Spleen (tissue), 11 donors: ENCODE results near the gene SPEM1. TPM values are rescaled to one million over a fixed set of nuclear protein-coding genes. Genes with fewer than 3 reads are reported as not detected.

Experiments used
- DNase-seq: peaks from one replicate; pipeline ENCODE4 v3.0.0-alpha.2; 2020
- H3K27ac ChIP-seq, 8 donors: fragments of 200-600 bp; sonication (generic) in 7 of 8; 1 replicate in 4 of 8; 2 replicates in 4 of 8; pipeline versions ENCODE4 v1.5.0 to v1.8.0; 2016 to 2021; ENCODE audit warnings: inconsistent platforms in 4 of 8, mild to moderate bottlenecking in 4 of 8, moderate library complexity in 1 of 8
- H3K27me3 ChIP-seq, 7 donors: fragments of 200-600 bp; sonication (generic) in 6 of 7; replicated peaks in 1 of 7; 1 replicate in 4 of 7; 2 replicates in 3 of 7; pipeline versions ENCODE4 v1.5.0 to v1.8.0; 2016 to 2021; ENCODE audit warnings: inconsistent platforms in 3 of 7, mild to moderate bottlenecking in 1 of 7
- H3K36me3 ChIP-seq, 6 donors: fragments of 200-600 bp; sonication (generic) in 5 of 6; 1 replicate in 4 of 6; 2 replicates in 2 of 6; pipeline versions ENCODE4 v1.5.0 to v1.8.0; 2016 to 2021; ENCODE audit warnings: inconsistent platforms in 2 of 6
- H3K4me1 ChIP-seq, 6 donors: fragments of 200-600 bp; sonication (generic) in 5 of 6; 1 replicate in 3 of 6; 2 replicates in 3 of 6; pipeline versions ENCODE4 v1.5.0 to v1.8.0; 2016 to 2021; ENCODE audit warnings: inconsistent platforms in 3 of 6
- H3K4me3 ChIP-seq, 8 donors: fragments of 200-600 bp; sonication (generic) in 7 of 8; 1 replicate in 4 of 8; 2 replicates in 4 of 8; pipeline versions ENCODE4 v1.5.0 to v1.8.0; 2016 to 2021; ENCODE audit warnings: inconsistent platforms in 4 of 8, mild to moderate bottlenecking in 4 of 8, moderate library complexity in 2 of 8
- H3K9me3 ChIP-seq, 8 donors: fragments of 200-600 bp; sonication (generic) in 7 of 8; 1 replicate in 4 of 8; 2 replicates in 4 of 8; pipeline versions ENCODE4 v1.5.0 to v1.8.0; 2016 to 2021; ENCODE audit warnings: inconsistent platforms in 4 of 8
- POLR2A ChIP-seq, 3 donors: fragments of 450-650 bp; IDR thresholded peaks; one replicate each; pipeline ENCODE4 v1.5.1; 2017; ENCODE audit warnings: antibody characterized with exemption in 3 of 3, mild to moderate bottlenecking in 1 of 3
- POLR2AphosphoS5 ChIP-seq, 3 donors: sonication (generic); formaldehyde crosslinking; IDR thresholded peaks; one replicate each; pipeline ENCODE4 v1.5.1; 2017; ENCODE audit warnings: antibody characterized with exemption in 3 of 3
- WGBS, 5 donors: extraction: QIAGEN DNeasy Blood & Tissue Kit in 3 of 5; methylation state at CpG; one replicate each; pipeline versions ENCODE4 v1.1.5 to v1.1.7; 2013 to 2018; 5-methylcytosine and 5-hydroxymethylcytosine counted together
- intact Hi-C: fragments of 100-400 bp; cut with DNase I; formaldehyde crosslinking; loops from one replicate; pipeline ENCODE4 v1.15.0; 2023; ENCODE audit warnings: low total_unique reads
- polyA plus RNA-seq, 3 donors: library from polyadenylated mRNA; stranded (reverse); fragments of 200-250 nt; gene quantifications; one replicate each; pipeline ENCODE4 v1.2.1, GENCODE V29; 2013
- total RNA-seq, 7 donors: library from RNA; depleted of rRNA in 3 of 7; stranded (reverse); fragments of >200 nt in 3 of 7; fragmentation: NEBNext Ultra II Directional in 4 of 7; extraction: Animal tissue kit (Norgen Biotek cat#: 25700) in 4 of 7; gene quantifications; one replicate each; pipeline versions ENCODE4 v1.1.0 to v1.2.1, GENCODE V29; 2016 to 2021
- TF ChIP-seq, protein P1 (sequence below), 11 experiments: fragments of 200-600 bp in 7 of 11; fragments of 450-650 bp in 4 of 11; sonication (generic) in 4 of 11; IDR thresholded peaks in 8 of 11; conservative IDR thresholded peaks in 3 of 11; 1 replicate in 7 of 11; 2 replicates in 4 of 11; pipeline versions ENCODE4 v1.4.0 to v1.8.0; 2016 to 2021; ENCODE audit warnings: antibody characterized with exemption in 11 of 11, inconsistent platforms in 4 of 11, mild to moderate bottlenecking in 1 of 11
- donor health status: healthy with polysubstance abuse.
- donor health status: DM: no; HTN: no; CAD: no; lungs with moderate emphysema.
- donor health status: DM: no; HTN: no; CAD: no.
- donor health status: Bipolar disorder and iron deficiency.
- donor health status: healthy.
- donor health status: DM: no; HTN: no; CAD: no.
- donor health status: DM: yes; HTN: yes; CAD: no.

Gene SPEM1
- total and polyA plus RNA-seq, 10 donors, result not detected

DNA sequence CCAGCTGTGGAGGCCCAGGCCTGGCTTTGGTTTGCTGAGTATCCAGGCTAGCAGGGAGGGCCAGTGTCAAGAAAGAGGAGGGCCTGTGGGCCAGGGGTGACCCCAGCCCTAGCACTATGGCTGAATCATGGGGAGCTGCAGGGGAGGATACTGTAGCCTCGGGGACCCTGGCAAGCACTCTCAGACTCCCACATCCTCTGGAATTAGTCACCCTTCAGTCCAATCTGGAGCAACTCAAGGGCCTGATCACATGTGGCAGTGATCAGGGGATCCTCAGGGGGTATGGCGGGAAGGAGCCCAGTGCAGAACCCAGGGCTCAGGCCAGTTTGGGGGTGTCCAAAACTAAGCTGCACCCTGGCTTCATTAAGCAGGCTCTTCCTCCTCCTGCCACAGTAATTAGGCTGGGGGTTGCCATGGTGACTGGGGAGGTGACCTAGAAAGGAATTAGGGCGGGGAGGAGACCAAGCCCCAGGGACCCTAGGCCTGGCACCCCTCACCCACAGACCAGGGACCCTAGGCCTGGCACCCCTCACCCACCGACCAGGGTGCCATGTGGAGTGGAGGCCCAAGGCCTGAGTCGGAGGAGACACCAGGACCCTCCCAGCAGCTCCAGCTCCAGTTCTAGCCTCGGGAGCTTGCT is 6.7 kb upstream of the SPEM1 start:
- H3K36me3 ChIP-seq, result peaks cover 0 to 7% (median 0%) of the 10 kb centered on the region in 6 donors
- intact Hi-C loops, result no loop called here
- no peaks in the 10 kb centered on the region for H3K9me3 ChIP-seq
- peaks cover 0 to under 1% (median 0%) of the 10 kb centered on the region in 6 donors for H3K4me1 ChIP-seq
- WGBS, 5 donors, result 56 to 81% (median 75%) methylated on average over 3 to 6 of the region's 6 CpGs
- DNase-seq, result no peak
- peak overlapping the region in 5 of 8 donors; percentile 5 to 33 (median 23) for H3K27ac ChIP-seq
- peaks cover 0 to 6% (median 0%) of the 10 kb centered on the region in 7 donors for H3K27me3 ChIP-seq
- H3K4me3 ChIP-seq, result no peak overlapping the region
- TF ChIP-seq, protein P1, sequence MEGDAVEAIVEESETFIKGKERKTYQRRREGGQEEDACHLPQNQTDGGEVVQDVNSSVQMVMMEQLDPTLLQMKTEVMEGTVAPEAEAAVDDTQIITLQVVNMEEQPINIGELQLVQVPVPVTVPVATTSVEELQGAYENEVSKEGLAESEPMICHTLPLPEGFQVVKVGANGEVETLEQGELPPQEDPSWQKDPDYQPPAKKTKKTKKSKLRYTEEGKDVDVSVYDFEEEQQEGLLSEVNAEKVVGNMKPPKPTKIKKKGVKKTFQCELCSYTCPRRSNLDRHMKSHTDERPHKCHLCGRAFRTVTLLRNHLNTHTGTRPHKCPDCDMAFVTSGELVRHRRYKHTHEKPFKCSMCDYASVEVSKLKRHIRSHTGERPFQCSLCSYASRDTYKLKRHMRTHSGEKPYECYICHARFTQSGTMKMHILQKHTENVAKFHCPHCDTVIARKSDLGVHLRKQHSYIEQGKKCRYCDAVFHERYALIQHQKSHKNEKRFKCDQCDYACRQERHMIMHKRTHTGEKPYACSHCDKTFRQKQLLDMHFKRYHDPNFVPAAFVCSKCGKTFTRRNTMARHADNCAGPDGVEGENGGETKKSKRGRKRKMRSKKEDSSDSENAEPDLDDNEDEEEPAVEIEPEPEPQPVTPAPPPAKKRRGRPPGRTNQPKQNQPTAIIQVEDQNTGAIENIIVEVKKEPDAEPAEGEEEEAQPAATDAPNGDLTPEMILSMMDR (IDR thresholded peaks at IDR 0.05 in 8 of 11, conservative IDR thresholded peaks at IDR 0.05 in 3 of 11), result no peak
- no peak for TF ChIP-seq POLR2A (IDR thresholded peaks at IDR 0.05)
- no peak for TF ChIP-seq POLR2AphosphoS5 (IDR thresholded peaks at IDR 0.05)

DNA sequence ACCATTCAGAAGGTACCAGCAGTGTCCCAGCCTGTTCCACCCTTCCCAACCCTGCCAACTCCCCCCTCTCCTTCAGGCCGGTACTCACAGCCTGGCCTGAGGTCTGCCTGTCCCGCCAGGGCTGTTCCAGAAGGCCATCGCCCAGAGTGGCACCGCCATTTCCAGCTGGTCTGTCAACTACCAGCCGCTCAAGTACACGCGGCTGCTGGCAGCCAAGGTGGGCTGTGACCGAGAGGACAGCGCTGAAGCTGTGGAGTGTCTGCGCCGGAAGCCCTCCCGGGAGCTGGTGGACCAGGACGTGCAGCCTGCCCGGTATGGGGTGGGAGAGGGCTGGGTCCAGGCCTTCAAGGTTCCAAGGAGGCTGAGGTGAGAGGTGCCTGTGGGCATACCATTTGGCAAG is 5.3 kb upstream of the SPEM1 start:
- TF ChIP-seq, protein P1 (IDR thresholded peaks at IDR 0.05 in 8 of 11, conservative IDR thresholded peaks at IDR 0.05 in 3 of 11), result no peak
- TF ChIP-seq POLR2AphosphoS5 (IDR thresholded peaks at IDR 0.05) (no peak), POLR2A (IDR thresholded peaks at IDR 0.05) (no peak)
- intact Hi-C loops, result no loop called here
- H3K27me3 ChIP-seq, result no peaks in the 10 kb centered on the region
- DNase-seq, result no peak
- no peak overlapping the region for H3K4me3 ChIP-seq
- H3K36me3 ChIP-seq, result peaks cover 0 to 7% (median 0%) of the 10 kb centered on the region in 6 donors
- no peak overlapping the region for H3K27ac ChIP-seq
- WGBS, 5 donors, result 85 to 97% (median 87%) methylated on average over 7 to 14 of the region's 14 CpGs
- H3K4me1 ChIP-seq, result no peaks in the 10 kb centered on the region
- no peaks in the 10 kb centered on the region for H3K9me3 ChIP-seq

DNA sequence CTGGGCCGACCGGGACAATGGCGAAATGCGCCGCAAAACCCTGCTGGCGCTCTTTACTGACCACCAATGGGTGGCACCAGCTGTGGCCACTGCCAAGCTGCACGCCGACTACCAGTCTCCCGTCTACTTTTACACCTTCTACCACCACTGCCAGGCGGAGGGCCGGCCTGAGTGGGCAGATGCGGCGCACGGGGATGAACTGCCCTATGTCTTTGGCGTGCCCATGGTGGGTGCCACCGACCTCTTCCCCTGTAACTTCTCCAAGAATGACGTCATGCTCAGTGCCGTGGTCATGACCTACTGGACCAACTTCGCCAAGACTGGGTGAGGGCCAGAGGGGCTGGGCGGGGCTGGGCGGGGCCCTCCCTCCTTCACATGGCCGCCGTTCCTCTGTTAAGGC is 4.3 kb upstream of the SPEM1 start:
- TF ChIP-seq, protein P1 (IDR thresholded peaks at IDR 0.05 in 8 of 11, conservative IDR thresholded peaks at IDR 0.05 in 3 of 11), result no peak
- TF ChIP-seq POLR2A (IDR thresholded peaks at IDR 0.05) (no peak), POLR2AphosphoS5 (IDR thresholded peaks at IDR 0.05) (no peak)
- WGBS, 5 donors, result 85 to 96% (median 90%) methylated on average over 18 to 23 of the region's 23 CpGs
- Histone ChIP-seq H3K4me3 (no peak overlapping the region), H3K27me3 (no peaks in the 10 kb centered on the region), H3K27ac (no peak overlapping the region), H3K36me3 (peaks cover 0 to 7% (median 0%) of the 10 kb centered on the region in 6 donors), H3K9me3 (no peaks in the 10 kb centered on the region), H3K4me1 (no peaks in the 10 kb centered on the region)
- DNase-seq, result no peak
- intact Hi-C loops, result no loop called here

DNA sequence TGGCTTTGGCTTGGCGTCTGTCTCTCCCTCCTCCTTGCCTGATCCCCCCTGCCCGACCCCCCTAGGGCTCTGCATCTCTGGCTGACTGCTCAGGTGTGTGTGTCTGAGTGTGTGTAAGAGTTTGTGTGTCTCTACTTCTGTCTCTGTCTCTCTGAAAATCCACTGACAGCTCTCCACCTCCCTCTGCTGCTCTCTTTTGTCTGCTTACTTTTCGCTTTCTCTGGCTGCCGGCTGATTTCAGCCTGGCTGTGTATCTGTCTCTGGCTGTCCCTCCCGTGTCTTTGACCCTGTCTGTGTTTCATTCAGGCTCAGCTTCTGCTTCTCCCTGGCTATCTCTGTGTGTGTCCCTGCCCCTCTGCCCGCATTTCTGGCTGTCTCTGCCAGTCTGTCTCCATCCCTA is 3.8 kb upstream of the SPEM1 start:
- TF ChIP-seq POLR2AphosphoS5 (IDR thresholded peaks at IDR 0.05) (no peak), POLR2A (IDR thresholded peaks at IDR 0.05) (no peak)
- TF ChIP-seq, protein P1 (IDR thresholded peaks at IDR 0.05 in 8 of 11, conservative IDR thresholded peaks at IDR 0.05 in 3 of 11), result no peak
- WGBS, 5 donors, result 77 to 88% (median 79%) methylated on average over 6 of the region's 6 CpGs
- Histone ChIP-seq H3K4me3 (no peak overlapping the region), H3K4me1 (no peaks in the 10 kb centered on the region), H3K36me3 (peaks cover 0 to 7% (median 0%) of the 10 kb centered on the region in 6 donors), H3K27me3 (no peaks in the 10 kb centered on the region), H3K9me3 (no peaks in the 10 kb centered on the region), H3K27ac (no peak overlapping the region)
- no peak for DNase-seq
- intact Hi-C loops, result no loop called here
